Measurements from ENCODE around the gene AP2A2. TPM values are rescaled to one million over a fixed set of nuclear protein-coding genes. Genes with fewer than 3 reads are reported as not detected.
A peak's percentile ranks its signal among the peaks of the same experiment; 100 is the strongest.

The AP2A2 gene
- total and polyA plus RNA-seq, 10 donors: 32.7 to 321 (median 153) TPM

- intact Hi-C loops (cut with DNase I; ENCODE audit: low total_unique reads): no loop called here
- DNase-seq: no peak
- Histone ChIP-seq H3K4me3 (no peak overlapping the region), H3K4me1 (peaks cover 0 to 17% (median 3%) of the 10 kb centered on the region in 6 donors), H3K27me3 (replicated peaks in 1 of 7) (no peaks in the 10 kb centered on the region), H3K9me3 (no peaks in the 10 kb centered on the region), H3K27ac (no peak overlapping the region), H3K36me3 (peaks cover 0 to 100% (median 50%) of the 10 kb centered on the region in 6 donors)
- TF ChIP-seq CTCF (IDR thresholded peaks at IDR 0.05 in 8 of 11, conservative IDR thresholded peaks at IDR 0.05 in 3 of 11): no peak
- peak in 1 of 3 donors; percentile 18 for TF ChIP-seq POLR2AphosphoS5 (IDR thresholded peaks at IDR 0.05)
- 94 to 99% (median 96%) methylated on average over 17 of the region's 17 CpGs for WGBS, 5 donors
These were observed 39.1 kb upstream of the AP2A2 start for GRCh38 chr11:886568-886967.

GRCh38 chr11:887589-887988, 38.1 kb upstream of the AP2A2 start:
- H3K27ac ChIP-seq: no peak overlapping the region
- H3K4me1 ChIP-seq: peaks cover 0 to 17% (median 3%) of the 10 kb centered on the region in 6 donors
- DNase-seq: no peak
- intact Hi-C loops (cut with DNase I; ENCODE audit: low total_unique reads): no loop called here
- no peaks in the 10 kb centered on the region for H3K9me3 ChIP-seq
- H3K27me3 ChIP-seq (replicated peaks in 1 of 7): no peaks in the 10 kb centered on the region
- peak in 1 of 3 donors; percentile 34 for TF ChIP-seq POLR2AphosphoS5 (IDR thresholded peaks at IDR 0.05)
- TF ChIP-seq CTCF (IDR thresholded peaks at IDR 0.05 in 8 of 11, conservative IDR thresholded peaks at IDR 0.05 in 3 of 11): no peak
- 84 to 90% (median 84%) methylated on average over 10 to 14 of the region's 14 CpGs for WGBS, 5 donors
- peaks cover 0 to 97% (median 43%) of the 10 kb centered on the region in 6 donors for H3K36me3 ChIP-seq
- H3K4me3 ChIP-seq: no peak overlapping the region

GRCh38 chr11:888310-889212, 37.1 kb upstream of the AP2A2 start:
- no peak for DNase-seq
- intact Hi-C loops (cut with DNase I; ENCODE audit: low total_unique reads): no loop called here
- Histone ChIP-seq H3K4me3 (no peak overlapping the region), H3K4me1 (peaks cover 0 to 13% (median 3%) of the 10 kb centered on the region in 6 donors), H3K27me3 (replicated peaks in 1 of 7) (no peaks in the 10 kb centered on the region), H3K9me3 (no peaks in the 10 kb centered on the region), H3K27ac (peak overlapping the region in 1 of 8 donors; percentile 14), H3K36me3 (peaks cover 0 to 97% (median 34%) of the 10 kb centered on the region in 6 donors)
- WGBS, 5 donors: 89 to 94% (median 92%) methylated on average over 40 to 45 of the region's 45 CpGs
- TF ChIP-seq POLR2A (IDR thresholded peaks at IDR 0.05): no peak
- TF ChIP-seq CTCF (IDR thresholded peaks at IDR 0.05 in 8 of 11, conservative IDR thresholded peaks at IDR 0.05 in 3 of 11): no peak
- TF ChIP-seq POLR2AphosphoS5 (IDR thresholded peaks at IDR 0.05): no peak

GRCh38 chr11:889257-889656, 36.4 kb upstream of the AP2A2 start:
- intact Hi-C loops (cut with DNase I; ENCODE audit: low total_unique reads): no loop called here
- H3K27me3 ChIP-seq (replicated peaks in 1 of 7): no peaks in the 10 kb centered on the region
- no peak overlapping the region for H3K4me3 ChIP-seq
- no peak for TF ChIP-seq CTCF (IDR thresholded peaks at IDR 0.05 in 8 of 11, conservative IDR thresholded peaks at IDR 0.05 in 3 of 11)
- no peak for TF ChIP-seq POLR2AphosphoS5 (IDR thresholded peaks at IDR 0.05)
- no peak for TF ChIP-seq POLR2A (IDR thresholded peaks at IDR 0.05)
- peaks cover 0 to 7% (median 2%) of the 10 kb centered on the region in 6 donors for H3K4me1 ChIP-seq
- H3K9me3 ChIP-seq: no peaks in the 10 kb centered on the region
- DNase-seq: no peak
- H3K27ac ChIP-seq: no peak overlapping the region
- WGBS, 5 donors: 91 to 97% (median 94%) methylated on average over 12 to 13 of the region's 13 CpGs
- H3K36me3 ChIP-seq: peaks cover 0 to 95% (median 31%) of the 10 kb centered on the region in 6 donors
